Psoas muscle (tissue), 8 donors: Measurements from ENCODE around the gene DLX5. TPM values are rescaled to one million over a fixed set of nuclear protein-coding genes. Genes with fewer than 3 reads are reported as not detected.

ENCODE experiments used
- ATAC-seq, 4 donors: fragments of 200-7000 bp; cut with Tn5 transposase; one replicate each; pipeline ENCODE4 v1.9.1; 2020; ENCODE audit warnings: moderate library complexity in 3 of 4, mild to moderate bottlenecking in 2 of 4
- DNase-seq, 2 donors: peaks; one replicate each; pipeline ENCODE4 v3.0.0-alpha.2; 2020
- H3K27ac ChIP-seq: fragments of 200-600 bp; one replicate; pipeline ENCODE4 v1.8.0; 2022
- H3K27me3 ChIP-seq, 3 donors: fragments of 200-600 bp in 1 of 3; one replicate each; pipeline versions ENCODE4 v1.6.1 to v1.8.0; 2013 to 2022; ENCODE audit warnings: low read length in 2 of 3, mild to moderate bottlenecking in 2 of 3, moderate library complexity in 1 of 3; ENCODE audit not compliant: insufficient read depth in 3 of 3
- H3K36me3 ChIP-seq, 2 donors: fragments of 200-600 bp in 1 of 2; one replicate each; pipeline versions ENCODE4 v1.6.1 to v1.8.0; 2013 to 2022; ENCODE audit warnings: low read depth in 1 of 2, mild to moderate bottlenecking in 1 of 2, moderate library complexity in 1 of 2; ENCODE audit not compliant: insufficient read depth in 1 of 2
- H3K4me1 ChIP-seq: fragments of 200-600 bp; one replicate; pipeline ENCODE4 v1.8.0; 2022
- H3K4me3 ChIP-seq: fragments of 200-600 bp; one replicate; pipeline ENCODE4 v1.8.0; 2022; ENCODE audit warnings: mild to moderate bottlenecking
- H3K9me3 ChIP-seq: fragments of 200-600 bp; one replicate; pipeline ENCODE4 v1.8.0; 2022
- CTCF ChIP-seq: fragments of 200-600 bp; IDR thresholded peaks from one replicate; pipeline ENCODE4 v1.8.0; 2022; ENCODE audit warnings: antibody characterized with exemption
- WGBS, 3 donors: extraction: QIAGEN DNeasy Blood & Tissue Kit; methylation state at CpG; one replicate each; pipeline versions ENCODE4 v1.1.6 to v1.1.7; 2013; 5-methylcytosine and 5-hydroxymethylcytosine counted together
- intact Hi-C, 2 donors: fragments of 100-400 bp; cut with DNase I; formaldehyde crosslinking; loops; one replicate each; pipeline versions ENCODE4 v1.11.0 to v1.14.2; 2022
- polyA plus RNA-seq, 3 donors: library from polyadenylated mRNA; stranded (reverse); fragments of 200-250 nt; gene quantifications; one replicate each; pipeline ENCODE4 v1.2.3, GENCODE V29; 2013
- total RNA-seq, 4 donors: library from RNA; stranded (reverse); fragmentation: NEBNext Ultra II Directional in 2 of 4; extraction: Animal tissue kit (Norgen Biotek cat#: 25700) in 2 of 4; gene quantifications; one replicate each; pipeline versions ENCODE4 v1.2.1 to v1.2.4, GENCODE V29; 2021 to 2023
- donor health status: healthy with polysubstance abuse.
- donor health status: DM: no; HTN: no; CAD: no; lungs with moderate emphysema.
- donor health status: Bipolar disorder and iron deficiency.
- donor health status: healthy.
- donor health status: DM: yes; HTN: yes; CAD: no.
- donor health status: DM: no; HTN: no; CAD: no.
- donor health status: DM: no; HTN: no; CAD: no.
- donor health status: DM: yes; HTN: yes; CAD: no.

The DLX5 gene
- total and polyA plus RNA-seq, 7 donors = not detected

GRCh38 chr7:96998333-96998732 is 26.3 kb downstream of the DLX5 start:
- WGBS, 3 donors = 5 to 6% (median 5%) methylated on average over 11 of the region's 11 CpGs

GRCh38 chr7:96997512-96998032 is 27.1 kb downstream of the DLX5 start:
- ATAC-seq = no peak
- Histone ChIP-seq H3K27me3 (peaks cover 10 to 99% (median 57%) of the 10 kb centered on the region in 3 donors), H3K9me3 (no peaks in the 10 kb centered on the region), H3K27ac (no peak overlapping the region), H3K4me3 (no peak overlapping the region), H3K4me1 (peaks cover 3% of the 10 kb centered on the region), H3K36me3 (no peaks in the 10 kb centered on the region)
- WGBS, 3 donors = 4 to 8% (median 8%) methylated on average over 23 of the region's 23 CpGs
- no peak for DNase-seq
- intact Hi-C loops = no loop called here
- no peak for TF ChIP-seq CTCF

More at GRCh38 chr7:96998333-96998732, 26.3 kb downstream of the DLX5 start:
- DNase-seq (no peak), ATAC-seq (no peak)
- intact Hi-C loops = no loop called here
- no peak for TF ChIP-seq CTCF
- no peaks in the 10 kb centered on the region for H3K36me3 ChIP-seq
- H3K4me1 ChIP-seq = peaks cover 3% of the 10 kb centered on the region
- no peak overlapping the region for H3K27ac ChIP-seq
- H3K4me3 ChIP-seq = no peak overlapping the region
- H3K27me3 ChIP-seq = peaks cover 10 to 99% (median 57%) of the 10 kb centered on the region in 3 donors
- no peaks in the 10 kb centered on the region for H3K9me3 ChIP-seq

GRCh38 chr7:96996958-96997511 is 27.6 kb downstream of the DLX5 start:
- H3K36me3 ChIP-seq = no peaks in the 10 kb centered on the region

DNA sequence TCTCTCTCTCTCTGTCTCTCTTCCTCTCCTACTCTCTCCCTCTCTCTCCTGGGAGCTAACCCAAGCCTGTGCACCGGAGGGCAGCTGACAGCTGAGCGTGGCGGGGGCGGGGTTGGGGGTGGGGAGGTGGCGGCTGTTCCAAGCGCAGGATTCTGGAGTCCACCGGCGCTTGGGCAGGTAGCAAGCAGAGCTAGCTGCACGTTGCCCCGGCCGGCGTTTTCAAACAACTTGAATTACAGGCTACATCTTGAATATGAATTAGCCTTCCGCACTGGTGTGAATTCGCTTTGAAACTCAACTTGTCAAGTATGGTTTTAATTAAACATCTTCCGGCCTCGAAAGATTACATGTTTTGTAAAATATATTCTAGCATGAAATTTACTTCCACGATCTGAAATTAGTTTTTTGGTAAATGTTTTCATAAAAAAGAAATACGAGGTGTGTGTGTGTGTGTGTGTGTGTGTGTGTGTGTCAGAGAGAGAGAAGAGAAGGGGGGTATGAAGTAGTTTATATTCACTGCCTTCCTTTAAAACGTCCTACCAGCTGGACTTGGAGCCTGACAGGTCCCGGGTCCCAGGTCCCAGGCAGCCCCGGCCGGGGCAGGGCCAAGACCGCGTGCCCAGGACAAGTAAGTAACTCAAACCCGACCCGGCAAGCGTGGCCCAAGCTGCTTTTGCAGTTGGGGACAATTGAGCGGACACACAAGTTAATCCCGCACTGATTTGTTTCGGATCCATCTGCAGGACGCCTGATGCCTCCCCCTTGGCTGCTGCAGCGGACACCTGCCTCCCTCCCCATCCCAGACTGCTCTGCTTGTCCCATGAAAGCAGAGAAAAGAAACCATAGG is 28.3 kb downstream of the DLX5 start:
- intact Hi-C loops = no loop called here
- Histone ChIP-seq H3K36me3 (no peaks in the 10 kb centered on the region), H3K27ac (no peak overlapping the region), H3K9me3 (no peaks in the 10 kb centered on the region), H3K27me3 (peaks cover 10 to 99% (median 52%) of the 10 kb centered on the region in 3 donors), H3K4me1 (peaks cover 3% of the 10 kb centered on the region), H3K4me3 (no peak overlapping the region)
- DNase-seq (no peak), ATAC-seq (no peak)
- 2 to 3% (median 2%) methylated on average over 31 to 32 of the region's 32 CpGs for WGBS, 3 donors
- no peak for TF ChIP-seq CTCF

More at GRCh38 chr7:96996958-96997511, 27.6 kb downstream of the DLX5 start:
- intact Hi-C loops = no loop called here
- H3K27ac ChIP-seq = no peak overlapping the region
- H3K4me1 ChIP-seq = peaks cover 3% of the 10 kb centered on the region
- H3K27me3 ChIP-seq = peaks cover 10 to 99% (median 57%) of the 10 kb centered on the region in 3 donors
- no peaks in the 10 kb centered on the region for H3K9me3 ChIP-seq
- no peak overlapping the region for H3K4me3 ChIP-seq
- ATAC-seq (no peak), DNase-seq (no peak)
- no peak for TF ChIP-seq CTCF
- 5 to 6% (median 5%) methylated on average over 14 of the region's 14 CpGs for WGBS, 3 donors
